ENCODE data around the gene CDC25B.
A peak's percentile ranks its signal among the peaks of the same experiment; 100 is the strongest.
"Not testable (repeated sequence)": the region's sequence is repeated elsewhere in the genome, so short reads cannot be mapped to it uniquely, and the experiment has no call there.

Gene CDC25B

DNA sequence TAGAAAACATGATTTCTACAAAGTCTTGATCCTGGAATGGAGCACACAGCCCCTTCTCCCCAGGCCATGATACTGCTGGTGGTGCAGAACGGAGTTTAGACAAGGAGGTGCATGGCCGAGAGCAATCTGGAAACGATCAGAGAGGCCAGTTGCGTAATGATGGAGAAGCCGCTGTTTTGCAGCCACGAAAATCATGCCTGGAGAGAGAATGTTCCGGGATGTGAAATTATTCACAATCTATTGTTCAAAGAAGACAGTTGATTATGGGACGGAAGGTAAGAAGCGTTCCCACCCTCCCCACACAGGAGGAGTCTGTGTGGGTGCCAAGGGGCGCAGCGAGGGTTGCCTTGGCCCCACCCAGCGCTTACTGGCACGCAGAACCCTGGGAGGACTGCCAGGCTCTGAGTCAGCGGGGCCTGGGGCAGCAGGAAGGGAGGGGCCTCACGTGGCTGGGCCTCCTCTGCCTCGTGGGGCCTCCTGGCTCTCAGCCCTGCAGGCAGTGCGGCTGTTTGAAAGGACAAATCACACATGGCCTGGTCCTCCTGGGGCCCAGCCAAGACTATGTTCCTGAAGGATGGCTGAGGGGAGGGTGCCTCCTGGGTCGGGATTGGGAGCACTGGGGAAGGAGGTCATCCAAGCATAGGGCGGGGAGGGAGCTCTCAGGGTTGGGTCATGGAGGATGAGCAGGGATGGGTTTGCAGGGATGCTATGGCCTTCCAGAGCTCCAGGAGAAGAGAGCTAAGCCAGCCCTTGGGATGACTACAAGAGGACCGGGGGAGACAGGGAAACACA lies 15.6 kb downstream of the CDC25B start:
- peak; percentile 96 for DNase-seq

DNA sequence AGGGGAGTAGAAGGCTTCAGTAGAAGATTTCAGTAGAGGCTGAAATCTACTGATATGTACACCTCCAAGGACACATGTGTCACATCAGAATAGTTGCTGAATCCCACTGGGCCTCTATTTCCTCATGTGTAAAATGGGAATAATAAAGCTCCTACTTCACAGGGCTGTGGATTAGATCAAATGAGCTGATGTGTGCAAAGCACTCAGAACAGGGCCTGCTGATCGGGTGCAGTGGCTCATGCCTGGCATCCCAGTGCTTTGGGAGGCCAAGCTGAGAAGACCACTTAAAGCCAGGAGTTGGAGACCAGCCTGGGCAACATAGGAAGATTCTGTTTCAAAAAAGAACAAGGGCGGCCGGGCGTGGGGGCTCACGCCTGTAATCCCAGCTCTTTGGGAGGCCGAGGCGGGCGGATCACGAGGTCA lies 16.2 kb downstream of the CDC25B start:
- no peak for DNase-seq

DNA sequence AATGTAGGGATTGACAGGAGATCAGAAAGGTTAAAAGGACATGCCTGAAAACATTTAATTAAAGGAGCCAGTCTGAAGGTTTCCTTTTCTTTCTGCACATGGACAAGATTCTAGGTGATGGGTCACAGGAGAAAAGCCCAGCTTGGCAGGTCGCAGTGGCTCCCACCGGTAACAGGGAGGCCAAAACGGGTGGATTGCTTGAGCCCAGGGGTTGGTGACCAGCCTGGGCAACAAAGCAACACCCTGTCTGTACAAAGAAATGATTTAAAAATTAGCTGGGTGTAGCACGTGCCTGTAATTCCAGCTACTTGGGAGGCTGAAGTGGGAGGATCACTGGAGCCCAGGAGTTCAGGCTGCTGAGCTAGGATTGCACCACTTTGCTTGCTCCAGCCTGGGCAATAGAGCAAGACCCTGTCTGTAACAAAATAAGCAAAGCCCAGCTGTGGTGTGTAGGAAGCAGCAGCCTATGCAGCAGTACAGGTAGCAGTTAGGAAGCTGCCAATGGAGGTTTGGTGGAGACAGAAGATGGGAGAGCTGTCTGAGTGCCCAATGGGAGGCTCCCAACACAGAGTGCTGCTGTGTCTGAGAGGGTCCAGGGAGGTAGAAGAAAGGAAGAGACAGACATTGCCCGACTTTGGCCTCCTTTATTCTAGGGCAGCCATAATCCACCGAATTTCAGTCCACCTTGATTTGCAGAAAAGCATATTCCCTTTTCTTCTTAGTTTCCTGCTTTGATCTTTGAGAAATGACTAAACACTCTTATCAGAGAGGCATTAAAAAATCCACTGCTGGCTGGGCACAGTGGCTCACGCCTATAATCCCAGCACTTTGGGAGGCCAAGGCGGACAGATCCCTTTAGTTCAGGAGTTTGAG lies 17.1 kb downstream of the CDC25B start:
- DNase-seq: no peak

DNA sequence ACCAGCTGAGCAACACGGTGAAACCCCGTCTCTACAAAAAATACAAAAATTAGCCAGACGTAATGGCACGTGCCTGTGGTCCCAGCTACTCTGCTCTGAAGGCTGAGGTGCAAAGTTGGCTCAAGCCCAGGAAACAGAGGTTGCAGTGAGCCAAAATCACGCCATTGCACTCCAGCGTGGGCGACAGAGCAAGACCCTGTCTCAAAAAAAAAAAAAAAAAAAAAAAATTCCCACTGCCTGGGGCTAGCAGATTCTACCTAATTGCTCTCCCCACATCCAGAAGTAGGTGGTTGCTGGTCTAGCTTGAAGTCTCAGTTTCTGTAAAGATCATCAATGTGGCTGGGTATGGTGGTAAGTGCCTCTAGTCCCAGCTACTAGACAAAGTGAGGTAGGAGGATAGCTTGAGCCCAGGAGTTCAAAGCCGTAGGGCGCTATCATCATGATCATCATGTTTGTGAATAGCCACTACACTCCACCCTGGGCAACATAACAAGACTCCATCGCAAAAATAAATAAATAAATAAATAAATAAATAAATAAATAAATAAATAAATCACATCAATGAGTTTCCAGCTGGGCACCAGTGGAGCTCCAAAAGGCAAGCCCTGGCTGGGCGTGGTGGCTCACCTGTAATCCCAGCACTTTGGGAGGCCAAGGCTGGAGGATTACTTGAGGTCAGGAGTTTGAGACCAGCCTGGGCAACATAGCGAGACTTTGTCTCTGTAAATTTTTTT lies 17.9 kb downstream of the CDC25B start:
- peak; percentile 26 for DNase-seq

DNA sequence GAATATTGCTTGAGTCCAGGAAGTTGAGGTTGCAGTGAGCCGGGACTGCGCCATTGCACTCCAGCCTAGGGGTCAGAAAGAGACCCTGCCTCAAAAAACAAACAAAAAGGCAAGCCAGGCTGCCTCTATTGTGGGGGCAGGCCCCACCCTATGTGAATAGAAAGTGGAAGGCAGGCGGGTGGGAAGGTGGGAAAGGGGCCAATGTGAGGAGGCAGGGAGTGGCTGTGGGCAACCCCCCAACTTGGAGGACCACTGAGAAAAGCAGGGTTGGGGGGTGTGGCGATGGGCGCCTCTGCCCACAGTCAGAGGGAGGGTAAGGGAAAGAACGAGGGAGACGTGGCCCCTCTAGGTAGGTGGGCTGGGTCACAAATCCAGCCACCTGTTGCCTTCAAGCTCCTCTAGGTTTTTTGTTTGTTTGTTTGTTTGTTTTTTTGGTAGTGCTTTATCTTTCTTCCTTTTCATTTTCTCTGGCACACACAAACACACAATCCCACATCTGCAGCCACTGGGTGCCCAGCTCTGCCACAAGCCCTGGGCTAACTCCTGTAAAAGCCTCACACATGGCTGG lies 18.9 kb downstream of the CDC25B start:
- no peak for DNase-seq

DNA sequence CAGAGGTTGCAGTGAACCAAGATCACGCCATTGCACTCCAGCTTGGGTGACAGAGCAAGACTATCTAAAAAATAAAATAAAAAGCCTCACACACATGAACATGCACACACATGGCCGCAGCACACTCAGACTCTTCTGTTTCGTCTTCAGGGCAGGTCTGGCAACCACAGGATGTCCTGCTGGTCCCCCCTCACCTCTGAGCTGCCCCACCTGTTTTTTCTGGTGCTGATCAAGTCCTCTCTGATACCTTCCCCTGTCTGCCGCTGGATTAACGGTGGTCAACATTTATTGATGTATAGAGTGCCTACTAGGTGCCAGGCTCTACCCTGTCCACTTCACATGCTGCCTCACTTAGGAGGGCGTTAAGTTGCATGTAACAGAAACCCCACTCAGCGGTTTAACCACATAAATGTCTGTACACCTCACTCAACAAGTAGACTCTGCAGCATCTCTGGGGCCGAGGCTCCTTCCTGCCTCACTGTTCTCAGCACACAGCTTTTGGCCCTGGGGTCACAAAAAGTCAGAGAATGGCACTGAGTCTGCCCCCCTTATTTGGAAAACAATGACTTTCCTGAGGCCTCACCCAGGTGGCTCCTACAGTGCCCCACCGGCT lies 19.7 kb downstream of the CDC25B start:
- peak; percentile 65 for DNase-seq

DNA sequence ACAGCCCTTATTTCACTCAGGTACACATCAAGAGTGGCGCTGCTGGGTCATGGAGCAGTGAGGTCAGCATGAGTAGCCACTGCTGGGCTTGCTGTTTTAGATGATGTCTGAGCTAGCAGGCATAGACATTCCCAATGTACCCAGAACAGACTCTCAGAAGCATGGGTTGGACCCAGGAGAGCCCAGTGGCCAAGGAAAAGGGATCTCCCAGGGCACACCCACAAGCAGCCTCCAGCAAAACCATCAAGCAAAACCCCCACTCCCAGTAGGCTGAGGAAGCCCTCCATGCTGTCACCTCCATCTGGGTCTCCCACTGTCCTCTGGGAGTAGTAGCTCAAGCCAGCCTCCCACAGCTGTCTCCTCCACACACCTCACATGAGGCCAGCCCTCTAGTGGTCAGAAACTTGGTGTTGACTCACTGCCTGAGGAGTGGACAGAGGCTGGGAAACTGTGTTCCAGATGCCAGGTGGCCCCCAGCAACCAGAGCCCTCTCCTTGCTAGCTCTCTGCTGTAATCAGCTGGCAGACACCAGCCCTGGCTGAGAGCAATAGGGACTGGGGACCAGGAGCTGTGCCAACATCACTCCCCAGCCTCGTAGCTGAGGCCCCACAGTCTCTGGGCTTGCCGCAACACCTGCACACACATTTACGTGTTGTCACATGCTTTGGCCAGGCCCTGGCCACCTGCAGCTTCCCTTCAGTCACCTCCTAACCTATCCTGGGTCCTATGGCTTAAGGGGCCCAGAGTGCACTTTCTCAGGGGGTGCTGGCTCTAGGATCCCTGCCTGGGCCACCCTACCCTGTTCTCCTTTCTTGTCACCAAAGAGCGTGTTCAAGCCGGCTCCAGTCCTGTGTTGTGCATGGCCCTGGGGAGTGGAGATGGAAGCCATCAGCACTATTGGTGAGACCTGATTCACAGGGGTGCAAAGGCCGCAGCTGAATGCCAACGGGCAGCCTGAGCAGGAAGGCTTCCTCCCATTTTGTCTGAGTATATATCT lies 22.3 kb downstream of the CDC25B start:
- peak; percentile 24 for DNase-seq

DNA sequence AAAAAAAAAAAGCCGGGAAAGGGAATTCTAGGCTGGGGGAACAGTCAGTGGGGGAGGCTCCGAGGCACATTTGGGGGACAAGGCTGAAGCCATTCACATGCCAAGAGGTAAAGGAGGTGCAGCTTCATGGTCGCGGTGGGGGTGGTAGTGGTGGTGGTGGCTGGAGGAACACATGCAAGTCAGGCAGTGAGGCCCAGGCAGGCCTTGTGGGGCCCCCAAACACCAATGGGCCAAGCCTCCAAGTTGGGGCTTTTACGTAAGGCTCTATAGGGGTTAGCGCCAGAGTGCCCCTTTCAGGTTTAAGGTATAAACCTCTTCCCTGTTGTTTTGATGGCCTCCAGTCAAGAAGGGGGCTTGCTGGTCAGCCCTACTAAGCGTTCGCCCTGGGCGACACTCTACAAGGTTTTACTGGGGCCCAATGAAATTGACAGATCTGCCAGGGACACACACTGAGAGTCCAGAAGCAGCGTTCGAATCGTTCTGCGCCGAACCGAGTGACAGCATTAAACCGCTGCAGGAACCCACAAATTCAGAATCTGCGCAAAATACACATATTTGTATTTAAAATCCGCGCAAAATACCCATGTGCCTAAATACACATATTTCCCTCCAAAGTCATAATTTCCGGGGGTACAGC lies 23.4 kb downstream of the CDC25B start:
- DNase-seq: no peak

DNA sequence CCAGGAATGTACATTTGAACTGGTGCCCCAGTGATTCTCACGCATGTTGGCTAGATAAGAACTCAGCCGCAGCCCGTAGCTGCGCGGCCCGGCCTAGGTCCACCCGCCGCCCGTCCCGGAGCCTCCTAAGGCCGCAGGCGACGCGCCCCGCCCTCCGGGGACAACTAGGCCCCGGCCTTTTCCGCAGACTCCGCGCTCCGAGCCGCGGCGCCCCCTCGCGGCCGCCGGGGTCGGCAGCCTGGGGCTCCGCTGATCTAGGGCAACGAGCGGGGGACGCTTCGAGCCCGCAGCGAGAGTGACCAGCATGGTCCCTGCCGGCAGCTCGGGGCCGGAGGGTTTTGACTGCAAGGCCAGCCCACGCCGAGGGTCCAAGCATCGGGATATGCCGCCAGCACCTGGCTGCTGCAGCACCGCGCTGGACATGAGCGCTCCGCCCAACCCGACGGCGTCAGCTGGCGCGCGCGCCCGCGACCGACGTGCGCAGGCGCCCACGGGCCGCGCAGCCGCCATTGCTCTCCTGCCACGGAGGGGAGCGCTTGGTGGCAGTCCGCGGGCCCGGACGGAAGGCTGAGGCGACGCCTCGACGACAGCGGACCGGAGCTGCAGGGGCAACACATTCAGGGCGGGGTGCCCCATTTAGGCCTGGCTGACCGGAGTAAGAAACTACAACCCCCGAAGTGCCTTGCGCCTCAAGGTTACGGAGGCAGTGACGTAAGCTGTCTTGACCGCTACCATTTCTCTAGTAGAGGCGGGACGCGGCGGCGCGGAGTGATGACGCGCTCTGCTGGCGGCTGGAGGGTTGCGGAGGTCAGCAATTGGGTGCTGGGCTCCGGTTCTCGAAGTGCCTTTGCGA lies 24.2 kb downstream of the CDC25B start, which contains the start of gene AP5S1:
Gene AP5S1, plus strand, starts transcription at position 500 of the 853 bp plus-strand sequence. CDS start 1,571 bp downstream, outside the sequence.
- DNase-seq: peak; percentile 91

DNA sequence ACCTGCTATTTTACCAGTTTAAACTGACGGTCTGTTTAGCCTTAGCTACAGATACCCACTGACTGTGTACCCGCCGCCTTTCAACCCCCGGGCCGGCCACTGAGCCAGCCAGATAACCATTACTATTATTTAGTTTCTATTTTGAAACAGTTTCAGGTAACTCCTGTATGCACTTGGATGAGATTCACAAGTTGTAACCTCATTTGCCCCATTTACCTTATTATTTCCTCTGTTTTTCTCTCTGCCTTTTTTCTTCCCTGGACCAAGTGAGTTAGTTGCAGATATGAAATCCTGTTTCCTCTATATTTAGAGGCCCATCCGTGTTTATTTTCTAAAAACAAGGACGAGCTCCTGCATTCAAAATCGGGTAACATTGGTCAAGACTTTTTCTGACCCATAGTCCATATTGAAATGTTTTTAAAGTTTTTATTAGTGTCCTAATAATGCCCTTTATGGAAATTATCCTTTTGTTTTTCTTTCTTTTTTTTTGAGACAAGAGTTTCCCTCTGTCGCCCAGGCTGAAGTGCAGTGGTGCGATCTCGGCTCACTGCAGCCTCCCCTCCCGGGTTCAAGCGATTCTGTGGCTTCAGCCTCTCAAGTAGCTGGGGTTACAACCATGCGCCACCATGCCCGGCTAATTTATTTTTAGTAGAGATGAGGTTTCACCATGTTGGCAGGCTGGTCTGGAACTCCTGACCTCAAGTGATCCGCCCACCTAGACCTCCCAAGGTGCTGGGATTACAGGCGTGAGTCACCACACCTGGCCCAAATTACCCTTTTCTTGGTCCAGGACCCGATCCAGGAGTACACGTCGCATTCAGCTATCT lies 25.0 kb downstream of the CDC25B start:
- DNase-seq: no peak

DNA sequence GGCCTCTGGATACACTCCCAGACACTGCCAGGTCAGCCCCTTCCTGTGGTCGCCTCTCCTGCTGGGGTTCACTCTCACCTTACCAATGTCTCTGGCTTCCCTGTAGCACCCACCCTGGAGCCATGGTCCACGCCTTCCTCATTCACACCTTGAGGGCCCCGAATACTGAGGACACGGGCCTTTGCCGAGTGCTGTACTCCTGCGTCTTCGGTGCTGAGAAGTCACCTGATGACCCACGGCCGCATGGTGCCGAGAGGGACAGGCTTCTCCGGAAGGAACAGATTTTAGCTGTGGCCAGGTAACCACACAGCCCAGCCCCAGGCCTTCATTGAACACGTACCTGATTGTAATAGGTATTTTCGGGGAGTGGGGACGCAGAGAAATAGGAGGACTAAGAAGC lies 25.9 kb downstream of the CDC25B start:
- DNase-seq: no peak

DNA sequence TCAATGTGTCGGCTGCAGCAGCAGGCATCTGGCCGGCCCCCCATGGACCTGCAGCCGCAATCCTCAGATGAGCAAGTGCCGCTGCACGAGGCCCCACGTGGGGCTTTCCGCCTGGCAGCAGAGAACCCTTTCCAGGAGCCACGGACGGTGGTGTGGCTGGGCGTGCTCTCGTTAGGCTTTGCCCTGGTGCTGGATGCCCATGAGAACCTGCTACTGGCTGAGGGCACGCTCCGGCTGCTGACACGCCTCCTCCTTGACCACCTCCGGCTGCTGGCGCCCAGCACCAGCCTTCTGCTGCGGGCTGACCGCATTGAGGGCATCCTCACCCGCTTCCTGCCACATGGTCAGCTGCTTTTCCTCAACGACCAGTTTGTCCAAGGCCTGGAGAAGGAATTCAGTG lies 27.8 kb downstream of the CDC25B start:
- DNase-seq: no peak

DNA sequence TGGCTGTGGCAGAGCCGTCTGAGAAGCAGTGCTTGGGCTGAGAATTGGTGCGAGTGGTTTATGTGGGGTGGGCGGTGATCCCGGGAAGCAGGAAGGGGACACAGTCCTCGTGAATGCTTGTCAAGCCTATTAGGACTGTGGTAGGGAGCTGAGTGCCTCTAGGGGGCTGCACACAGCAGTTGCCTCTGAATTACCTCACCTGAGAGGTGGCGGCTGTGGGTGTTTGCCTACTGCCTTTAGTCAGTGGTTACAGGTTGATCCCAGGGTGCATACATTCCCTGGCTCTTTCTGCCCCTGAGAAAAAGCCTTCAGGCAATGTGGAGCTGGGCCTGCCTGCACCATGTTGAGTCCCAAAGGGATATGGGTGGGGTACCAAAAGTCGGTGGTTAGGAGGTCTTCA lies 29.4 kb downstream of the CDC25B start:
- no peak for DNase-seq

DNA sequence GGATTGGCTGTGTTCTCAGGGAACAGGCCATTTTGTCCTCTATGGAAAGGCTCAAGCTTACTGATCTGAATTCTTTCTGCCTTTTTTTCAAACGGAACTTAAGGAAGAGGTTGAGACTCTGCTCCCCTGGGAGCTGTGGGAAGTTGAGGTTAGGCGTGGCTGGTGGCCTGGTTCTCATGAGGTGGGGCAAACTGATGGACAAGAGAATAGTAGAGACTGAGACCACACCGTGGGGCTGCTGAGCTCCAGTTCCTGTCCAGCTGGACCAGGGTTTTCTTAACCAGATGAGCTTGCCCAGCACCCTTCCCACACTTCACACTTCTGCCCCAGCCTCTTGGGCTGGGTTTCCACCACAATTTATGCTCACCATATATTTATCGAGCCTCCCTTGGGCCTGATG lies 30.3 kb downstream of the CDC25B start:
- no peak for DNase-seq

DNA sequence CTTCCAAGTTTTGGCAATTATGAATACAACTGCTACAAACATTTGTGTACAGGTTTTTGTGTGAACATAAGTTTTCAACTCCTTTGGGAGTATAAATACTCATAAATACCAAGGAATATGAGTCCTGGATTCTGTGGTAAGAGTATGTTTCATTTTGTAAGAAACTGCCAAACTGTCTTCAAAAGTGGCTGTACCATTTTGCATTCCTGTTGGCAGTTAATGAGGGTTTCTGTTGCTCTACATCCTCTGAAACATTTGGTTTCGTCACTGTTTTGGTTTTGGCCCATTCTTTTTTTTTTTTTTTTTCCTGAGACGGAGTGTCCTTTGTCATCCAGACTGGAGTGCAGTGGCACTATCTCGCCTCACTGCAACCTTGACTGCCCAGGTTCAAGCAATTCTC lies 32.7 kb downstream of the CDC25B start:
- no peak for DNase-seq

DNA sequence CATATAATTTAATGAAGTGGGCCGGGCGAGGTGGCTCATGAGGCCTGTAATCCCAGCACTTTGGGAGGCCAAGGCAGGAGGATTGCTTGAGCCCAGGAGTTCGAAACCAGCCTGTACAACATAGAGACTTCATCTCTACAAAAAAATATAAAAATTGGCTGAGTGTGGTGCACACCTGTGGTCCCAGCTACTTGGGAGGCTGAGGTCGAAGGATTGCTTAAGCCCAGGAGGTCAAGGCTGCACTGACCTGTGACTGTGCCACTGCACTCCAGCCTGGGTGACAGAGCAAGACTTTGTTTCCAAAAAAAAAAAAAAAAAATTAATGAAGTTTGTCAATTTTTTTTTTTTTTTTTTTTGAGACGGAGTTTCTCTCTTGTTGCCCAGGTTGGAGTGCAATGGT lies 33.8 kb downstream of the CDC25B start:
- DNase-seq: not testable (repeated sequence)

DNA sequence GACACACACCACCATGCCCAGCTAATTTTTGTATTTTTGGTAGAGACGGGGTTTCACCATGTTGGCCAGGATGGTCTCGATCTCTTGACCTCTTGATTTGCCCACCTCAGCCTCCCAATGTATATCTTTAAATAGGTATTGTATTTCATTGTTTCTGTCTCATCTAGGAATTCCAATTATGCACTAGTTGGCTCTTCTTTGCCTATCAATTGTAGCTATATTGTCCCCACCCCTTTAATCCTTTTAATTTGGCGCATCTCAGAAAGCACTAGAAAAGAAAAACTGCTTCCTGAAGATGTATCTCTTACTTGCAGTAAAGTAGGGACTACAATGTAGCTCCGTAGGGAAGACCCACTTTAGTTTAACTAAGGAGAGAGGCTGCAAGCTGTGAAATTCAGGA lies 40.0 kb downstream of the CDC25B start:
- DNase-seq: no peak

DNA sequence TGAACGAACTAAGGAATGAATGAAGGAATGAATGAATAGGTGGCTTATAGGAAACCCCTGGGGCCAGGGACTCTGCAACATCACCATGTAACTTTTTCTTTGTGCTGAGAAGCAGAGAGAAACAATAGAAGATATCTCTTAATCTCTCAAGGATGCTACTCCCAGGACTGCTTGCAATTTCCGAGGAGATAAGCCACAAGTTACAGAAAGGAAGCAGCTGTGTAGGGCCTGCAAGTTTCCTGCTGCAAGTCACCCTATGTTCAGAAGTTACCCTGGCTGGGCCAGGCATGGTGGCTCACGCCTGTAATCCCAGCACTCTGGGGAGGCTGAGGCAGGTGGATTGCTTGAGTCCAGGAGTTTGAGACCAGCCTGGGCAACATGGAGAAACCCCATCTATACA lies 43.2 kb downstream of the CDC25B start:
- no peak for DNase-seq

DNA sequence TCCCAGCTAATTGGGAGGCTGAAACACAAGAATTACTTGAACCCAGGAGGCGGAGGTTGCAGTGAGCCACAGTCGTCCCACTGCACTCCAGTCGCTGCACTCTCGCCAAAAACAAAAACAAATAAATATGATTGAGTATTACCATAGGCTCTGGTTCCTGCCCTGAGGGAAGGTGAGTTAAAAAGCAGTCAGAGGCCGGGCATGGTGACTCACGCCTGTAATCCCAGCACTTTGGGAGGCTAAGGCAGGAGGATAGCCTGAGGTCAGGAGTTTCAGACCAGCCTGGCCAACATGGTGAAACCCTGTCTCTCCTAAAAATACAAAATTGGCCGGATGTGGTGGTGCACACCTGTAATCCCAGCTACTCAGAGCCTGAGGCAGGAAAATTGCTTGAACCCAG lies 44.1 kb downstream of the CDC25B start:
- DNase-seq: not testable (repeated sequence)
